Prostate gland (tissue), 2 donors: ENCODE data around the gene TRMT5. TPM values are rescaled to one million over a fixed set of nuclear protein-coding genes. Genes with fewer than 3 reads are reported as not detected.

Source experiments
- DNase-seq: peaks from one replicate; pipeline ENCODE4 v3.0.0-alpha.2; 2019; ENCODE audit warnings: low spot score
- H3K27ac ChIP-seq, 2 donors: fragments of 200-600 bp; sonication (generic); 2 replicates each; pipeline ENCODE4 v1.5.1; 2017 to 2019
- H3K27me3 ChIP-seq: fragments of 200-600 bp; sonication (generic); replicated peaks from 2 replicates; pipeline ENCODE4 v1.5.1; 2019; ENCODE audit not compliant: insufficient read depth
- H3K36me3 ChIP-seq, 2 donors: fragments of 200-600 bp; sonication (generic); 1 replicate in 1 of 2; 2 replicates in 1 of 2; pipeline versions ENCODE4 v1.5.1 to v1.8.1; 2017 to 2019
- H3K4me1 ChIP-seq: fragments of 200-600 bp; sonication (generic); replicated peaks from 2 replicates; pipeline ENCODE4 v1.5.1; 2019
- H3K4me3 ChIP-seq, 2 donors: fragments of 200-600 bp; sonication (generic); 2 replicates each; pipeline ENCODE4 v1.5.1; 2017 to 2019
- H3K9me3 ChIP-seq: fragments of 200-600 bp; sonication (generic); 2 replicates; pipeline ENCODE4 v1.5.1; 2017
- POLR2A ChIP-seq: fragments of 450-650 bp; IDR thresholded peaks from one replicate; pipeline ENCODE4 v1.6.1; 2016; ENCODE audit warnings: antibody characterized with exemption, mild to moderate bottlenecking
- POLR2AphosphoS5 ChIP-seq: sonication (generic); formaldehyde crosslinking; IDR thresholded peaks from one replicate; pipeline ENCODE4 v1.6.1; 2017; ENCODE audit warnings: antibody characterized with exemption
- WGBS: methylation state at CpG from one replicate; pipeline ENCODE4 v1.1.5; 2018; 5-methylcytosine and 5-hydroxymethylcytosine counted together
- intact Hi-C: fragments of 100-400 bp; cut with DNase I; formaldehyde crosslinking; loops from one replicate; pipeline ENCODE4 v1.14.2; 2022
- total RNA-seq, 2 donors: library from RNA; depleted of rRNA; stranded (reverse); fragments of >200 nt; gene quantifications; one replicate each; pipeline ENCODE4 v1.1.0, GENCODE V29; 2016
- TF ChIP-seq, protein P1 (sequence below), 4 experiments: fragments of 200-600 bp in 2 of 4; fragments of 450-650 bp in 2 of 4; sonication (generic) in 2 of 4; IDR thresholded peaks; 1 replicate in 3 of 4; 2 replicates in 1 of 4; pipeline ENCODE4 v1.5.1; 2016 to 2019; ENCODE audit warnings: antibody characterized with exemption in 4 of 4, mild to moderate bottlenecking in 2 of 4, moderate library complexity in 2 of 4

The TRMT5 gene
- total RNA-seq, 2 donors from 2014 or later: 8.1 to 18.4 TPM

DNA sequence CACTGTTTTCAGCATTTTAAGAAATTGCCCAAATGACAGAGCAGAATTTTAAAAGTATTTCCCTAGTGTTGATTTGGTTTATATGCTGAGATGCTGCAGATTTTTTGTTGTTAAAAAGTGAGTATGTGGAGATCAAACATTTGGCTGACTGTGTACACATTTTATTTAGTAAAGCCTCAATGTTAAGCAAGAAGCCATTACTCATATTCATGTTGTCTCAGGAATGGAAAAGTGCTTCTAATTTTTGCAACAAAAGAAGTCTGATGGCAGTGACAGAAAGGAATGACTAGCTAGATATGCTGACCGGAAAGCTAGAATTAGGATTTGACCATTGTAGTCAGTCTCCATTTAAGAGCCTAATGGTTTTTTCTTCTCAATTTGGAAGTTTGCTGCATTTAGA is 22.7 kb upstream of the TRMT5 start:
- TF ChIP-seq POLR2AphosphoS5 (no peak), POLR2A (no peak)
- TF ChIP-seq, protein P1, sequence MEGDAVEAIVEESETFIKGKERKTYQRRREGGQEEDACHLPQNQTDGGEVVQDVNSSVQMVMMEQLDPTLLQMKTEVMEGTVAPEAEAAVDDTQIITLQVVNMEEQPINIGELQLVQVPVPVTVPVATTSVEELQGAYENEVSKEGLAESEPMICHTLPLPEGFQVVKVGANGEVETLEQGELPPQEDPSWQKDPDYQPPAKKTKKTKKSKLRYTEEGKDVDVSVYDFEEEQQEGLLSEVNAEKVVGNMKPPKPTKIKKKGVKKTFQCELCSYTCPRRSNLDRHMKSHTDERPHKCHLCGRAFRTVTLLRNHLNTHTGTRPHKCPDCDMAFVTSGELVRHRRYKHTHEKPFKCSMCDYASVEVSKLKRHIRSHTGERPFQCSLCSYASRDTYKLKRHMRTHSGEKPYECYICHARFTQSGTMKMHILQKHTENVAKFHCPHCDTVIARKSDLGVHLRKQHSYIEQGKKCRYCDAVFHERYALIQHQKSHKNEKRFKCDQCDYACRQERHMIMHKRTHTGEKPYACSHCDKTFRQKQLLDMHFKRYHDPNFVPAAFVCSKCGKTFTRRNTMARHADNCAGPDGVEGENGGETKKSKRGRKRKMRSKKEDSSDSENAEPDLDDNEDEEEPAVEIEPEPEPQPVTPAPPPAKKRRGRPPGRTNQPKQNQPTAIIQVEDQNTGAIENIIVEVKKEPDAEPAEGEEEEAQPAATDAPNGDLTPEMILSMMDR (IDR thresholded peaks at IDR 0.05): no peak
- no peak for DNase-seq
- H3K4me1 ChIP-seq: no peaks in the 10 kb centered on the region
- H3K9me3 ChIP-seq: no peaks in the 10 kb centered on the region
- no peaks in the 10 kb centered on the region for H3K36me3 ChIP-seq
- 97% methylated on average over 1 of the region's 1 CpG for whole genome bisulfite sequencing
- no peak overlapping the region for H3K4me3 ChIP-seq
- intact Hi-C loops: no loop called here
- no peak overlapping the region for H3K27ac ChIP-seq
- no peaks in the 10 kb centered on the region for H3K27me3 ChIP-seq

DNA sequence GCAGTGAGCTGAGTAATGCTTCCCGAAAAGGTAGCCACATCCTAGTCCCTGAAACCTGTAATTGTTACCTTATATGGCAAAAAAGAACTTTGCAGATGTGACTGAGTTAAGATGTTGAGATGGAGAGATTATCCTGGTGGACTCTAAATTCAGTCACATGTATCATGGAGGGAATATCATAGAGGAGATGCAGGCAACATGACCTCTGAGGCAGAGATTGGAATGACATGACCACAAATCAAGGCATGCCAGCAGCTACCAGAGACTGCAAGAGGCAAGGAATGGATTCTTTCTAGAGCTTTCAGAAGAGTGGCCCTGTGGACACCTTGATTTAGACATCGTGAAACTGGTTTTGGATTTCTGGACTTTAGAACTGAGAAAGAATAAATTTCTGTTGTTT is 18.7 kb upstream of the TRMT5 start:
- no peaks in the 10 kb centered on the region for H3K9me3 ChIP-seq
- H3K4me1 ChIP-seq: no peaks in the 10 kb centered on the region
- H3K27me3 ChIP-seq: no peaks in the 10 kb centered on the region
- intact Hi-C loops: no loop called here
- TF ChIP-seq POLR2AphosphoS5: no peak
- H3K36me3 ChIP-seq: no peaks in the 10 kb centered on the region
- H3K27ac ChIP-seq: no peak overlapping the region
- WGBS: 96% methylated on average over 2 of the region's 2 CpGs
- DNase-seq: no peak
- H3K4me3 ChIP-seq: no peak overlapping the region

DNA sequence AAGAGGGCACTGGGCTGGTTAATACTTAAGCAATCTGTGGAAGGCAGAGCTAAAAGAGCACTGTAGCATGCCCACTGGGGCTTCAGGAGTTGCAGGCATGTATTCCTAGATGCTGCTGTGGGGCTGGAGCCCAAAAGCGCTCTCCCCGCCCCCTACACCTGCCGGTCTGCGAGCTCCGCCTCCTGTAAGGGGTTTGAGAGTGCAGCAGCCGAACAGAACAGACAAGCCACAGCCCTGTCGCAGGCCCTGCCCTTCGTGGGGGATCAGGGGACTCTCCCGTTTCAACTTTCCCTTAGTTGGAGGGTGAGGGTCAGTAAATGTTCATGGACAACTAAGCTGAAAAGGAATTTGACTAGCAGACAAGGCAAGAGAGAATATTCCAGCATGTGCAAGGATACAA is 17.7 kb upstream of the TRMT5 start:
- Histone ChIP-seq H3K9me3 (no peaks in the 10 kb centered on the region), H3K4me1 (no peaks in the 10 kb centered on the region), H3K27ac (no peak overlapping the region), H3K4me3 (no peak overlapping the region), H3K36me3 (no peaks in the 10 kb centered on the region), H3K27me3 (no peaks in the 10 kb centered on the region)
- no peak for TF ChIP-seq POLR2AphosphoS5
- TF ChIP-seq, protein P1 (IDR thresholded peaks at IDR 0.05): no peak
- TF ChIP-seq POLR2A: no peak
- intact Hi-C loops: no loop called here
- WGBS: 97% methylated on average over 9 of the region's 9 CpGs
- no peak for DNase-seq

DNA sequence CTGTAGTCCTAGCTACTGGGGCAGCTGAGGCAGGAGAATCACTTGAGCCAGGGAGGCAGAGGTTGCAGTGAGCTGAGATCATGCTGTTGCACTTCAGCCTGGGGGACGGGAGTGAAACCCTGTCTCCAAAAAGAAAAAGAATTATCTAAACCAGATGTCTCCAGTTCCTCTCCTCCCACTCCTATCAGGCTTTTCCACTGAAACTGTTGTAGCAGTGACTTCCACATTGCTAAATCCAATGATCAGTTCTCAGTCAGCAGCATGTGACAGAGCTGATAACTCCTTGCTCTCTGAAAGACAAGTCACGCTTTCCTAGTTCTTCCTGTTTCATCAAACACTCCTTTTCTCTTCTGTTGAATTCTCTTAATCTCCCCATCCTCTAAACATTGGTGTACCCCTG is 8.7 kb upstream of the TRMT5 start:
- H3K27ac ChIP-seq: no peak overlapping the region
- DNase-seq: no peak
- no peaks in the 10 kb centered on the region for H3K4me1 ChIP-seq
- peaks cover 0 to 3% of the 10 kb centered on the region in 2 donors for H3K36me3 ChIP-seq
- intact Hi-C loops: no loop called here
- WGBS: 94% methylated on average over 2 of the region's 2 CpGs
- H3K9me3 ChIP-seq: no peaks in the 10 kb centered on the region
- no peaks in the 10 kb centered on the region for H3K27me3 ChIP-seq
- H3K4me3 ChIP-seq: no peak overlapping the region
- TF ChIP-seq POLR2A (no peak), POLR2AphosphoS5 (no peak)
- TF ChIP-seq, protein P1 (IDR thresholded peaks at IDR 0.05): no peak

DNA sequence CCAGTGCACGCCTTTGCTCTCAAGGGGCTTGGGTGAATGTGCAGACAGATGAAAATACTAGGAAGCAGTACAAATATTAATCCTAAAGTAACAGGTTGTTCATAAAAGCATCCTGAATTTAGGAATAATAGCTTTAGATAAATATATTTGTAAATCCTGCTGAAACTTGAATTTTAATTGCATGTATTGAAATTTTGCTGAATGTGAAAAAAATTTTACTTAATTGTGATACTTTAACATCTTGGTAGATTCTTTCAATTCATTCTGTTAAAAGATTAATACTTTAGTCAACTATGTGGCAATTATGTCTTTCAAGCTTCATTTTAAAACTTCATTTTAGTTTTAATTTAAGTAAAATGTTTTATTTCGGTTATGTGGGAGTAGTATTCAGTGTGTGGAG is 5.6 kb upstream of the TRMT5 start:
- Histone ChIP-seq H3K36me3 (peaks cover 0 to 3% of the 10 kb centered on the region in 2 donors), H3K4me3 (no peak overlapping the region), H3K9me3 (no peaks in the 10 kb centered on the region), H3K27me3 (no peaks in the 10 kb centered on the region), H3K27ac (no peak overlapping the region), H3K4me1 (no peaks in the 10 kb centered on the region)
- intact Hi-C loops: no loop called here
- no peak for DNase-seq
- TF ChIP-seq POLR2A (no peak), POLR2AphosphoS5 (no peak)
- TF ChIP-seq, protein P1 (IDR thresholded peaks at IDR 0.05): no peak
- WGBS: 94% methylated on average over 2 of the region's 2 CpGs
